NCI-H187 (cell line): ENCODE measurements around the gene HDHD2.

Source experiments
- DNase-seq, 2 experiments: peaks; one replicate each; lab custom pipeline; 2025; lab: John Stamatoyannopoulos, UW

HDHD2 gene

DNA sequence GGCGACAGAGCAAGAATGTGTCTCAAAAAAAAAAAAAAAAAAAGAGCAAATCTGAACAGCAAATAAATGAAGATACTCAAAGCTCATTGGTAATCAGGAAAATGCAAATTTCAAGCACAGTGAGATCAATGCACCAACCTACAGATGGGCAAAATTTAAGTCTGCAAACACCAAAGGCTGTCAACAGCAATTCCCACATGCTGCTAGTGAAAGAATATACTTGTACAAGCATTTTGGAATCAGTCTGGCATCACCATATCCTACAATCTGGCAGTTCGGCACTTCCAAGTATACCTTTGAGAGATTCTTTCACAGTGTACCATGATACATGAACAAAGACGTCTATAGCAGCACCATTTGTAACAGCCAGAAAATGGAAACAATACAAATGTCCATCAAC, 4.1 kb downstream of the HDHD2 start:
- DNase-seq: no peak

DNA sequence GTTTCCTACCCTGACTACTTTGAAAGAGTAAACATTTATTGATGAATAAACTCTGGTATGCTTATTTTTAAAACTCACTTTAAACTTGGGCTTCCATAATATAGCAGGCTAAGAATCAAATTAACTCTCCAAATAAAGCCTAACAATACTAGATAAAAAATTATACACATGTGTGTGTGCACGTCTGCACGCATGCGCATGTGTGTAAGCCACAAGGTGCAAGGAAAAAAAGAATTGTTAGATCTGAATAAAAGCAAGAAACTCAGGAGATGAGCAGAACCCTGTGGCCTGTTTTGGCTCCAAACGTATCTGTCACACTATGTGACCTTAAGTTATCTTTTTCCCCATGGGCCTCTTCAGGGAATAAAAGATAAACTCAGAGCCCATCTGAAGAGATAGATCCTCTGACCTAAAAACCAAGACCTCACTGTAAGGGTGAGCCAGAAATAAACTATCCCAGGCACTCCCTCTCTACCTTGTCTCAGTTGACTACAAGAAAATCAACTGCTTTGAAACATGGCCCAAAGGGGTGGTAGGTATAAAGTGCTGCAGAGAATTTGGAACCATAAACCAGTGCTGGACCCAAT, 6.3 kb downstream of the HDHD2 start:
- DNase-seq: no peak

DNA sequence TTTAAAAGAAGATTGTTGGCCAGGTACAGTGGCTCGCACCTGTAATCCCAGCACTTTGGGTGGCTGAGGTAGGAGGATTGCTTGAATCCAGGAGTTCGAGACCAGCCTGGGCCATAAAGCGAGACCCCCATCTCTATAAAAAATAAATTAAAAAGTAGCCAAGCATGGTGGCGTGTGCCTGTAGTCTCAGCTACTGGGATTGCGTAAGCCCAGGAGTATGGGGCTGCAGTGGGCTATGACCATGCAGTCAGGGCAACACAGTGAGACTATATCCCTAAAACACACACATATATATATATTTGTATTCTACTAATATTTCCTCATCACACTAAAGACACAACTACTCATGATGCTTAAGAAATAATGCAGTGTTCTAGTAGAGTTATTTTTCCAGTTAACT, 7.1 kb downstream of the HDHD2 start:
- no peak for DNase-seq

DNA sequence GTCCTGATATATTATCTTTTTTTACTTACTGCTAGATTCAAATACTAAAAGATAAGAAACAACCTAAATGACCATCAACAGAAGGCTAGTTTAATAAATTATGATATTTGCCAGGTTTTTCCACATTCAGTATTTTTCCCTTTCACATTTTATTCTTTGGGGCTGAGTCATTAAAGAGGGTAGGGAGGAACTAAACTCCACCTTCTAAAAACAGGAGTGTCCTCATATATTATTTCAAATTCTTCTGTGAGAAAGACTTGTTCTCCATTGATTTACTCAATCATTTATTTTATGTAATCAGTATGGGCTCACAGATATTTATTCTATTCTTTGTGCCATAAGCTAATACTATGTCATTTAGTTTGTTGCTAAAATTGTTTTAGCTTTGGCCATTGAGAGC, 9.0 kb downstream of the HDHD2 start:
- no peak for DNase-seq

DNA sequence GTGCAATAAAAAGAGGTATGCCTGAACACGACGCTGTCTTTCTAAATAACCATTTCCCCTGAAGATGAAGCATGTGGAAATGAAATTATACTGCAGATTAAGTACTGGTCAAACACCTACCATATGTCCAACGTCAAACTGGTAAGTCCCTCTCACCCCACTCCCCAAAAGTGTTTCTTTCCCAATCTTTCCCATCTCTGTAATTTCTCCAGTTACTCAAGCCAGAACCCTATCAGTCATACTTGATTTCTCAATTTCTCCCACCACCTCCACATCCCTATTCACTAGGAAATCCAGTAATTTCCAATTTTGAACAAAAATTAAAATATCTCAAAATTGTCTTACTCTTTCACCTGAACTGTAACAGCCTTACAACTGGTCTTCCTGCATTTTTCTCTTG, 29.2 kb downstream of the HDHD2 start:
- DNase-seq: no peak

DNA sequence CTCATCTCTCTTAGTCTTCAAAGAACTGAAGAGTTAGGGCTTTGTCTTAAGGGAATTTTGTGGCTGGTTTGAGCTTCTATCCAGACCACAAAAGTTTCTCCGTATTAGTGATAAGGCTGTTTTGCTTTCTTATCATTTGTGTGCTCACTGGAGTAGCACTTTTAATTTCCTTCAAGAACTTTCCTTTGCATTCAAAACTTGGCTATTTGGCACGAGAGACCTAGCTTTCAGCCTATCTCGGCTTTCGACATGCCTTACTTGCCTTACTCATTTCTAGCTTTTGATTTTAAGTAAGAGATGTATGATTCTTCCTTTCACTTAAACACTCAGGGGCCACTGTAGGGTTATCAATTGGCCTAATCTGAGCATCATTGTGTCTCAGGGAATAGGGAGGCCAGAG, 29.9 kb downstream of the HDHD2 start:
- no peak for DNase-seq

DNA sequence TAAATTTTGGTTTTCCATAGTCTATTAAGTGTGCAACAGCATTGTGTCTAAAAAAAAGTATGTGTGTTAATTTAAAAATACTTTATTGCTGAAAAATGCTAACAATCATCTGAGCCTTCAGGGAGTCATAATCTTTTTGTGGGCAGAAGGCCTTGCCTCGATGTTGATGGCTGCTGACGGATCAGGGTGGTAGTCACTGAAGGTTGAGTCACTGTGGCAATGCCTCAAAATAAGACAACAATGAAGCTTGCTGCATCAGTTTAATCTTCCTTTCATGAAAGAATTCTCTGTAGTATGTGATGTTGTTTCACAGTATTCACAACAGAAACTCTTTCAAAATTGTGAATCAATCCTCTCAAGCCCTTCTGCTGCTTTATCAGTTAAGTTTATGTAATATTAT, 31.3 kb downstream of the HDHD2 start:
- no peak for DNase-seq

DNA sequence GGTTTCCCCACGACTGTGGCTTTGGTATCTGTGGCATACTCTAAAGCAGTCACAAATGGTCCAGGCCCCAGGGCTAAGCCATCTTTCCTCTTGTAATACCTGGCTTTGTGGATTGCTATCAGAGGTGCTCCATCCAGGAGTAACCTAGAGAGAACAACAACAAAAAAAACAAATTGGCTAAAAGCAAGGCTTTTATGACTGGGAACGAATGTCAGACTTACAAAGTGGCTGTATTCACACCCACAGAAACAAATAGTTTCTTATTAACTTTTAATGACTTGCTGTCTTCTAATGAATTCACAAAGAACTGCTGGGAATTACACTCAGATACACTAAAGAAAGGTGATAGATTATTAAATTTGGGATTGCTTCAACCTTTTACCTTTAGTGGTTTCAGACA, 35.1 kb downstream of the HDHD2 start:
- DNase-seq: no peak

DNA sequence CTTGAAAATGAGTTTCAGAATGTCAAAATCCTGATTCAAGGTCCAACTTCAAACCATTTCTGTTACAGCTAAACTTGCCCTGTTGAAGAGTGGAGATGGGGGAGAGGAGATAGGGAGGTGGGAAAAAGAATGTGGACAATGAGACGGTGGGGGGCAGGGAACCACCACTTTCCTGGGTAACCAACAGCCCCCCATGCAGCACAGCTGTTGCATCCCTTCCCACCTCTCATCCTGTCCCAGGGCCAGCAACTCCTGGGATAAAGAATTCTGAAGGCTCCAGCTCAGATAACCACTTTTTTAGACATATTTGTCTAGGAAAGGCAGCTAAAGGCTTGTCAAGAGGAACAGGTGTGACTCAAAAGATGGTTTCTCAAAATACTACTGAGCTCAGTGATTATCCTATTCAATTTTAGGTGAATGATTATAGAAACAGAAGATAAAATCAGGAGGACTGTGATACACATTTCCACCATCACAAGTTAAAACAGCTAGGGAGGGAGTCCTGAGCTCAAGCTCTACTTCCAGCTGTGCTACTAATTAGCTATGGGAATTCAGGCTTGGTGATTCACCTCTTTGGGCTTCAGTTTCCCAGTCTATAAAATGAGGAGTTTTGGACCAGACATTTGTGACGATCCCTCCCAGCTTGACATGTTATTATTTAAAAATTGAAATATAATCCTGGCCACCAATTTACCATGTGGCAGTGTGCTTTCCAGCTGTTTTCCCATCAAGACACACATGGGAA, 36.3 kb downstream of the HDHD2 start:
- no peak for DNase-seq

DNA sequence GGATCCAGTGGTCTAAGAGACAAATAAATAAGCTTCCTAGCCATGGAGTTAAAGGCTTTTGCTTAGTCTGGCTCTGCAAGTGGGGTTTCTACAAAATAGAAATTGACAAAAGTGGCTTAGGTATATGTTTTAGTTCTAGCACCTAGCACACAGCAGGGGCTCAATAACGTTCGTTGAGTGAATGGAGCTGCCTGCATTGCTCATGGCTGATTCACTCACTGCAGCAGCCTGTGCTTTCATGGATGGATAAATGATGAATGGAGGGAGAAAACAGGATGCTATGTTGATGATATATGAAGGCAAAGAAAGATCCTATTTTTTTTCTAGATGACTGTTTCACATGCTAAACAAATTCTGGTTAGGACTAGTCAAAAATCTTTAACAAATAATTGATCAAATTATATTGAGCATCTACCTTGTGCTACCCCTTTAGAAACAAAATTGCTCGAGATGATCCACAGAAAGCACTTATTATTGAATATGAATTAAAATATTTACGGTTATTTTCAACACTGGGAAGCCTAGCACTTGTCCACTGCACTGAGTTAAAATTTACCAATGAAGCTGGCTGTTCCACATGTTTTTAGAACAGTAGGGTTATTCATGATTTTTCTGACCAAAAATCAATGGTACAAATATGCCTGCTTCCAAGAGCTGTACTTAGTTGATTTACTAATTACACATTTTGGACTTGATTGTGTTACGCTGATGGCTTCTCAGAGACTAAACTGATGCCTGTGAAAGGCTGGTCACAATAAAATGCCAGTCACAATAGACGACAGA, 39.6 kb downstream of the HDHD2 start:
- no peak for DNase-seq

DNA sequence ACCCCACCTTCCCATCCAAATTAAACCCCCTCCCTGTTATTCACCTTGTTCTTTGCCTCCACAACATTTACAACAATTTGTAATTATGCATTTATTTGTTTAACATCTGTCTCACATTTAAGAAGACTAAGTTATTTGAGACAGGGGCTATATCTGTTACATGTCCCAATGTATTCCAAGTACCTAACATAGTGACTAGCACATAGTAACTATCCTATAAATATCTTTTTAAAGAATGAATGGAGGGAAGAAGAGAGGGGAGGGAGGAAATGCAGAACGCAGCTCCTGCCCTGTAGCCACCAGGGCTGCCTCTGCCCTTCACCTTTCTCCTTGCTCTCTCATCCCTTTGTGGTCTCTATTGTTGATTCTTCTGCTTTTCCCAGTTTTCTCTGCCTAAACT, 40.6 kb downstream of the HDHD2 start:
- no peak for DNase-seq

DNA sequence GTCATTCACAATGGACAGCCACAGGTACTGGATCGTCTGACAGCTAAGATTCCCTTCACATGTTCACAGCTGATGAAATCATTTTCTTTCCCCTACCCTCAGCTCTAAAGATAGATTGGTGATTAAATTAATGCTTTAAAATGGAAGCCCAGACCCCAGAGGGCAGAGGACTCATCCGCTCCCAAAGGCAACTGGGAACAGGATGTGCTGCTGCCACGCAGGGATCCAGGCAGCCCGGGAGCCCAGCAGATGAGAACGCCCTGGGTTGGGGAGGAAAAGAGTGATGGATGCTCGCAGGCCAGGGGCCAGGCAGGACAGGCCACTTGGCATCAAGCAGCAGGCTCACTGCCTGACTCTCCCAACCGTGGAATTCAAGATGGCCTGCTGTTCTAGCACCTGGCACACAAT, 41.3 kb downstream of the HDHD2 start:
- no peak for DNase-seq

DNA sequence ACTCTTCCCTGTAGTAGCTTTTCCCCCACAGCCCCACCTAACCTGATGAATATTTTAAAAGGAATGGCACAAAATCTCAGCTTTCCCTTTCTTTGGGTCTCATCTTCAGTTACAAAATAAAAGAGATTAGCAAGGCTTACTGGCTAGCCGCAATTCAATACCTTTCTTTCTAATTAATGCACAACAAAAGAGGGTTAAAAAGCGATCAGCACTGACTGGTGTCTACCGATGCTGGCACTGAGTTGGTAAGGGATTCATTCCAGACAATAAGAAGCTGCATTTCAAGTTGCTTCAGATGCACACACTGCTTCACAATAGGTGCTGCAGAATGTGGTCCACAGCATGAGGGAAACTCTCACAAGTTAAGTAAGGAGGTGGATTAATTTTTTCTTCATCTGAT, 41.9 kb downstream of the HDHD2 start:
- DNase-seq: no peak

DNA sequence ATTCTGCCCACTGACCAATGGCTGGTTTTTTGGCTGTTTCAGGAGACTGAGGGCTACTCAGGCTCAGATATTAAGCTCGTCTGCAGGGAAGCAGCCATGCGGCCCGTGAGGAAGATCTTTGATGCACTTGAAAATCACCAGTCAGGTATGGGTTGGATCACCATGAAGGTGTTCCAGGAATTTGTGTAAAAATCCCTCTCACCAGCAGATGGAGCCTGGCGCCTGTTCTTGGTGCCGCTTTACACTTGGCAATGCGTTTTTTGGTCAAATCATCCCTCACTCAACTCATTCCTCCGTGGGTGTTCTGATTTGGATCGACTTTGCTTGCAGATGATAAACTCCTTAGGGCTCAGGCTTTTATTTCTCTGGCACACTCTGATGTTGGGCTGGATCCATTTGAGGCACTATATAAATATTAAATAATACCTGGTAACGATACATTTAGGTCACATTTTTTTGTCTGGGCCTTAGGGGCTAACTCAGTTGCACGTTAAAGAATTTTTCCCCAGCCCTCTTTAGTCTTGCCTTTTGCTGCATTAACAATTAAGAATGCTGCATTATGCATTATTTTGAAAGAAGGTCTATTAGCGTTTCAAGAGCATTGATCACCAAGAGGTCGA, 50.0 kb downstream of the HDHD2 start:
- peak in 1 of 2 experiments; percentile 24 for DNase-seq

DNA sequence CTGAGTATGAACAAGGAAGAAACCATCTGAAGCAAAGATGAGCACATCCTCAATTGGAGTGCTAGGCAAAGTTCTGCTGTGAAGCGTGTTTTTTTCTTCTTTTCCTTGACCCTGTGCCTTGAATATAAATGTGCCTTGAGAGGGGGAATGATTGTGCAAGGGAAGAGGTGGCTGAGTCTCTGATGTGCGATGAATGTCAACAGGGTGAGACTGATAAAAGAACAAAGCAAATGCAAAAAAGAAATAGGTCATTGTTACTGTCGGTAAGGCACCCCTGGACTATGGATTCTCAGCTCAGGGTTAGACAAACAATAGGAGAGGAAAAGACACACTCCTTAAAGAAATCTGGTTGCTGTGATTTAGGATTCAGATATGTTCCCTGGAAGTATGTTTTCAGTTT, 54.5 kb downstream of the HDHD2 start:
- DNase-seq: no peak

DNA sequence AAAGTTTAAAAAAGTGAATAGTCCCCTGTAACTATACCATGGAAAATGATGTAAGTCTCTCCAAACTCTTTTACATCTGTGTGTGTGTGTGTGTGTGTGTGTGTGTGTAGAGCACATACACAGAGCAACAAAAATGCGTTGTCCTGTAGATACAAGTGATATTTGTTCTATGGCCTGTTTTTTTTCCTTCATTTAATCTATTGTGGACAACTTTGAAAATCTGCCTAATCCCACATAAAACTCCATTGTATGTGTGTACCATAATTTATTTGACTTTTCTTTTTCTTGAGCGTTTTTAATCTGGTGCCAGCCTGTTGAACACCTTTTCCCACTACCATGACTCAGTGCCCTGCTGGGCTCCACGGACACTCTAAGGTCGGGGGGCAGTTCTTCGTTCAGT, 62.6 kb downstream of the HDHD2 start:
- DNase-seq: no peak

DNA sequence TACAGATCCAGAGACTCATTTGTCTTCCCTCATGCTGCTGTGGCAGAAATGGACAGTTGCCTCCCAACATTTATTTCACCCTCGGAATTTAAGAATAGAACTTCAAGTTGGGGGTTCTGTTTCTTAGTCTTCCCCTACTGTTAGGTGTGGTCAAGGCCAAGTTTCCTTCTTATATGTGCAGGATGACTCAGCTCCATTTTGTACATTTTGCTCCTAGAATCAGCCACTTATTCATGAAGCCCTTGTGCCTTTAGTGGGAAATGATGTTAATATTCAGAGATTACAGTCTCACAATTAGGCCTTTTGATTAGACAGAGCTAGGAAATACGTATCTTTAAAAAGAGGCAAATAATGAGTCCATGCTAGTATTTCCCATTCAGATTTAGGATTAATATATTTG, 68.7 kb downstream of the HDHD2 start:
- no peak for DNase-seq

DNA sequence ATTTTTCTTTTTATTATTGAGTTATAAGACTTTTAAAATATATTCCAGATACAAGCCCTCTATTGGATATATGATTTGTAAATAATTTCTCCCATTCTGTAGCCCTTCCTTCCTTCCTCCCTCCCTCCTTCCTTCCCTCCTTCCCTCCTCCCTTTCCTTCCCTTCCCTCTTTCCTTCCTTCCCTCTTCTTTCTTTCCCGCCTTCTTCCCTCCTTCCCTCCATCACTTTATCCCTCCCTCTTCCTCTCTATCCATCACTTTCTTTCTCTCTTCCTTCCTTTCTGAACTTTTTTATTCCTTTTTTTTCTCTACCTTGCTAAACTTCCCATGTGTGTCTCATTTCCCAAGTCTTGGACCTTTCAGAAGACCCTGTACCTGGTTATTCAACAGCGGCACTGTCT, 69.4 kb downstream of the HDHD2 start:
- DNase-seq: no peak

DNA sequence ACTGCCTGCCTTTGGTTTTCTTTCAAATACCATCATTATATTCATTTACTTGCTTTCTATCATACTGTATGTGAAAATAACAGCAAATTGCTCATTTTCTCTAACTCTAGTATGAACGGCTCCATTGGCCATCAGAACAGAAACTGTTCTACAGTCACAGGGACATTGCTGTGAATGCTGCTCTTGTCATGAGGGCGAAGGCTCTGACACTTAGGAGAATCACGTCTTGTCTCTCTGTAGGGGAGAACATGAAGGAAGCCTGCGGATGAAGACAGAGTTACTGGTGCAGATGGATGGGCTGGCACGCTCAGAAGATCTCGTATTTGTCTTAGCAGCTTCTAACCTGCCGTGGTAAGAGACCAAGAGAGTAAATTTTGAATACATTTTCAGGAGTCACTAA, 73.2 kb downstream of the HDHD2 start:
- no peak for DNase-seq

DNA sequence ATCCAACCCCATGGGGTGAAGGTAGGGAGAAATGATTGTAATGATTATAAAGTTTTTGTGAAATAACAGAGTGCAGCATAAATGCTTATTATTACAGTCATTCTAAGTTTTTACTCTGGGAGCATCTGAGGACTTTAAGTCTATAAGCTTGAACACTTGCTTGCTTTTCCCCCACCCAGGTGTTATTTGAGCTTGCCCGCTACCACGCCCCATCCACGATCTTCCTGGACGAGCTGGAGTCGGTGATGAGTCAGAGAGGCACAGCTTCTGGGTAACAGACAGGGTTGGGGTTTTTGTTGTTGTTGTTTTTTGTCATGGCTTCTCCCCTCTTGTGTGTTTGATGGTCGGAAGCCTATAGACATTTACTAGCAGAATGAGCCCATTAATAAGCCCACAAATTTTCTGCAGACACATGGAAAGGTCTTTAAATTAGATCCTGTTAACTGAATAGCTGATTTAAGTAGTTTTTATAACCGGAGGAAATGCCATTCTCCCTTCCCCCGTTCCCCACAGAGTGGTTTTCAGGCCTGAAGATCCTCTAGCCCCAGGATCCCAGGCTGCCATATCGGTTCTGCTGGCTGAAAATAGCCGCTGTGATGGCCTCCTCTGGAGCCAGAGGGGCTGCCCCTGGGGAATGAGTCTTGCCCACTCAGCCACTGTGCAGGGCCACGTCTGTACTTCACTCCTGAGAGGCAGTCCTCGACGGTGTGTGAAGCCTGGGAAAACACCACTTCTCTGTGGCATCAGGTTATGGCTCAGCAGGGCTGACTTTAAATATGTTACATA, 75.0 kb downstream of the HDHD2 start:
- DNase-seq: peak in 1 of 2 experiments; percentile 53

DNA sequence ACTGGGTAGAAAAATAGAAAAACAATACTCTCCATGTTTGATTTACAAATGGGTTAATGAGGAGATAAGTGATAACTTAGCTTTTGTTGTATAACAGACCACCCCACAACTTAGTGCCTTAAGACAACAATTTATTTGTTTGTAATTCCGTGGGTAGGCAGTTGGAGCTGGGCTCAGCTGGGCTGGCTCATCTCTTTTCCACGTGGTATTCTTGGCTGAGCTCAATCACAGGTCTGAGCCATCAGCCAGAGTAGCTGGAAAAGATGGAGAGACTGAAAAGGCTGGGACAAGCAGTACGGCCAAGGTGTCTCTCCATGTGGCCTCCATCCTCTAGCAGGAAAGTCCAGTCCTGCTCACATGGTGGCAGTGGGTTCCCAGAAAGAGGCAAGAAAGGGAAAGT, 82.7 kb downstream of the HDHD2 start:
- DNase-seq: no peak

DNA sequence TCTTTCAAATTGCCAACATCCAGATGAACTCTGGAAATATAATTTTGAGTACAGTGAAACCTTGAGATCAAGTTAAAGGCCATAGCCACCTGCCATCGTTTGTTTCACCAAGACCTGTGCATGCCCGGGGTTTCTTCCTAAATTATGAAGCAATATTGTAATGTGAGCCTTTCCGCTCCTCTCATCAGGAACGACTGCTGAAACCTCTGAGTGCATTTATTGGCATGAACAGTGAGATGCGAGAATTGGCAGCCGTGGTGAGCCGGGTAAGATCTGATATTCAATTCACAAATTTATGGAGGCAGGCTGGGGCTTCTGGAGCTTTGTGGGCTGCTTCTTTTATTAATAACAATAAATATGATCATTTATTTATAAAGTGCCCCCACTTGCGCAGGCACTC, 87.2 kb downstream of the HDHD2 start:
- no peak for DNase-seq
